C4-2B (cell line): Measurements from ENCODE around the gene MRPL27.
A peak's percentile ranks its signal among the peaks of the same experiment; 100 is the strongest.

Experiments
- H3K27ac ChIP-seq: fragments of 450-650 bp; 2 replicates; pipeline ENCODE4 v1.5.1; 2017
- CTCF ChIP-seq: fragments of 450-650 bp; conservative IDR thresholded peaks from 2 replicates; pipeline ENCODE4 v1.5.1; 2017; ENCODE audit warnings: mild to moderate bottlenecking
- ZFX ChIP-seq: fragments of 450-650 bp; IDR thresholded peaks from 2 replicates; pipeline ENCODE4 v1.6.1; 2017

The MRPL27 gene

GRCh38 chr17:50347117-50347893 lies 25.7 kb downstream of the MRPL27 start:
- peak overlapping the region; percentile 82; the same call in 1 of the 2 replicates for H3K27ac ChIP-seq
- TF ChIP-seq CTCF (no peak), ZFX (no peak)

GRCh38 chr17:50346313-50347116 lies 26.5 kb downstream of the MRPL27 start:
- no peak for TF ChIP-seq CTCF
- peak; percentile 65; the same call in 1 of the 2 replicates for TF ChIP-seq ZFX
- H3K27ac ChIP-seq, result peak overlapping the region; percentile 82

GRCh38 chr17:50345432-50346312 lies 27.3 kb downstream of the MRPL27 start, which contains the start of gene XYLT2:
Gene XYLT2 (plus strand): TSS chr17:50346126. CDS start chr17:50346141, 15 bp downstream.
- no peak for TF ChIP-seq ZFX
- no peak for TF ChIP-seq CTCF
- H3K27ac ChIP-seq, result peak within 1 kb of the TSS; percentile 82

GRCh38 chr17:50344731-50345365 lies 28.1 kb downstream of the MRPL27 start:
- no peak overlapping the region; the same call in 1 of the 2 replicates for H3K27ac ChIP-seq

GRCh38 chr17:50339381-50339780 lies 33.6 kb downstream of the MRPL27 start:
- no peak overlapping the region for H3K27ac ChIP-seq
- TF ChIP-seq CTCF (no peak), ZFX (no peak)

More at GRCh38 chr17:50344731-50345365, 28.1 kb downstream of the MRPL27 start:
- TF ChIP-seq ZFX, result no peak
- no peak for TF ChIP-seq CTCF

- TF ChIP-seq ZFX (no peak), CTCF (no peak)
- no peak overlapping the region for H3K27ac ChIP-seq
These were observed 34.3 kb downstream of the MRPL27 start for GRCh38 chr17:50338645-50339044.
